Measurements from ENCODE around the gene ST6GALNAC4. TPM values are rescaled to one million over a fixed set of nuclear protein-coding genes. Genes with fewer than 3 reads are reported as not detected.
A peak's percentile ranks its signal among the peaks of the same experiment; 100 is the strongest.

ST6GALNAC4 gene
- total RNA-seq, 1 experiment from 2014 or later: 38.0 TPM

GRCh38 chr9:127885508-127886281 is 31.1 kb downstream of the ST6GALNAC4 start:
- ATAC-seq: peak; percentile 27; the same call in 1 of the 2 replicates
- peaks cover 26% of the 10 kb centered on the region for H3K4me1 ChIP-seq (ENCODE audit: control insufficient read depth, insufficient read depth, low read length)
- H3K27ac ChIP-seq (ENCODE audit: low read length): peak overlapping the region; percentile 74
- in situ Hi-C loops (cut with HindIII; ENCODE audit: low pct_unique_long_range_greater_than_20kb, low sequenced_read_pairs) (no loop called here), intact Hi-C loops (cut with micrococcal nuclease; ENCODE audit: unreplicated experiment) (no loop called here)
- no peak for TF ChIP-seq POLR2AphosphoS5 (IDR thresholded peaks at IDR 0.05; ENCODE audit: low read depth, low read length)
- no peak for TF ChIP-seq TCF7L2 (IDR thresholded peaks at IDR 0.05; ENCODE audit: low read depth, low read length)
- POLR2A ChIA-PET: no interaction called here
- no peaks in the 10 kb centered on the region for H3K36me3 ChIP-seq (ENCODE audit: control insufficient read depth, insufficient read depth, low read length)
- no peak for DNase-seq (ENCODE audit: low read depth, low spot score)
- TSS peak; percentile 56 for BruUV-seq (replicated peaks)
- H3K27me3 ChIP-seq (ENCODE audit: control insufficient read depth, insufficient read depth, low read length): no peaks in the 10 kb centered on the region
- CTCF ChIA-PET: interaction anchor here (1.4 kb wide), 1 partner anchor 16 kb away, joined by 8 read pairs; no protein-coding TSS in a partner anchor
- H3K9me3 ChIP-seq (ENCODE audit: control insufficient read depth, insufficient read depth, low read depth, low read length): no peaks in the 10 kb centered on the region
- H3K4me3 ChIP-seq (ENCODE audit: low read depth in 2 of 2, low read length in 2 of 2): no peak overlapping the region

GRCh38 chr9:127884976-127885490 is 31.8 kb downstream of the ST6GALNAC4 start:
- ATAC-seq (peak; percentile 36), DNase-seq (ENCODE audit: low read depth, low spot score) (no peak)
- peak overlapping the region; percentile 74 for H3K27ac ChIP-seq (ENCODE audit: low read length)
- ChIA-PET POLR2A (no interaction called here), CTCF (interaction anchor here (1.4 kb wide), 1 partner anchor 15 kb away, joined by 8 read pairs; no protein-coding TSS in a partner anchor)
- TF ChIP-seq SIN3A (IDR thresholded peaks at IDR 0.05; ENCODE audit: borderline replicate concordance, insufficient read depth, low read depth, low read length): no peak
- no peak for TF ChIP-seq TCF7L2 (IDR thresholded peaks at IDR 0.05; ENCODE audit: low read depth, low read length)
- no peak for TF ChIP-seq POLR2AphosphoS5 (IDR thresholded peaks at IDR 0.05; ENCODE audit: low read depth, low read length)
- TF ChIP-seq, protein P1, sequence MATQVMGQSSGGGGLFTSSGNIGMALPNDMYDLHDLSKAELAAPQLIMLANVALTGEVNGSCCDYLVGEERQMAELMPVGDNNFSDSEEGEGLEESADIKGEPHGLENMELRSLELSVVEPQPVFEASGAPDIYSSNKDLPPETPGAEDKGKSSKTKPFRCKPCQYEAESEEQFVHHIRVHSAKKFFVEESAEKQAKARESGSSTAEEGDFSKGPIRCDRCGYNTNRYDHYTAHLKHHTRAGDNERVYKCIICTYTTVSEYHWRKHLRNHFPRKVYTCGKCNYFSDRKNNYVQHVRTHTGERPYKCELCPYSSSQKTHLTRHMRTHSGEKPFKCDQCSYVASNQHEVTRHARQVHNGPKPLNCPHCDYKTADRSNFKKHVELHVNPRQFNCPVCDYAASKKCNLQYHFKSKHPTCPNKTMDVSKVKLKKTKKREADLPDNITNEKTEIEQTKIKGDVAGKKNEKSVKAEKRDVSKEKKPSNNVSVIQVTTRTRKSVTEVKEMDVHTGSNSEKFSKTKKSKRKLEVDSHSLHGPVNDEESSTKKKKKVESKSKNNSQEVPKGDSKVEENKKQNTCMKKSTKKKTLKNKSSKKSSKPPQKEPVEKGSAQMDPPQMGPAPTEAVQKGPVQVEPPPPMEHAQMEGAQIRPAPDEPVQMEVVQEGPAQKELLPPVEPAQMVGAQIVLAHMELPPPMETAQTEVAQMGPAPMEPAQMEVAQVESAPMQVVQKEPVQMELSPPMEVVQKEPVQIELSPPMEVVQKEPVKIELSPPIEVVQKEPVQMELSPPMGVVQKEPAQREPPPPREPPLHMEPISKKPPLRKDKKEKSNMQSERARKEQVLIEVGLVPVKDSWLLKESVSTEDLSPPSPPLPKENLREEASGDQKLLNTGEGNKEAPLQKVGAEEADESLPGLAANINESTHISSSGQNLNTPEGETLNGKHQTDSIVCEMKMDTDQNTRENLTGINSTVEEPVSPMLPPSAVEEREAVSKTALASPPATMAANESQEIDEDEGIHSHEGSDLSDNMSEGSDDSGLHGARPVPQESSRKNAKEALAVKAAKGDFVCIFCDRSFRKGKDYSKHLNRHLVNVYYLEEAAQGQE (IDR thresholded peaks at IDR 0.05; ENCODE audit: insufficient read depth in 1 of 2, low read depth in 2 of 2, low read length in 1 of 2): no peak
- TF ChIP-seq CTCF (IDR thresholded peaks at IDR 0.05): no peak
- peaks cover 26% of the 10 kb centered on the region for H3K4me1 ChIP-seq (ENCODE audit: control insufficient read depth, insufficient read depth, low read length)
- in situ Hi-C loops (cut with HindIII; ENCODE audit: low pct_unique_long_range_greater_than_20kb, low sequenced_read_pairs) (no loop called here), intact Hi-C loops (cut with micrococcal nuclease; ENCODE audit: unreplicated experiment) (no loop called here)
- H3K36me3 ChIP-seq (ENCODE audit: control insufficient read depth, insufficient read depth, low read length): no peaks in the 10 kb centered on the region
- no peak overlapping the region for H3K4me3 ChIP-seq (ENCODE audit: low read depth in 2 of 2, low read length in 2 of 2)
- no peaks in the 10 kb centered on the region for H3K27me3 ChIP-seq (ENCODE audit: control insufficient read depth, insufficient read depth, low read length)
- H3K9me3 ChIP-seq (ENCODE audit: control insufficient read depth, insufficient read depth, low read depth, low read length): no peaks in the 10 kb centered on the region
- no TSS peak for BruUV-seq (replicated peaks)

Data from Panc1 (cell line).